Esophagus muscularis mucosa (tissue), 4 donors: ENCODE data around the gene SPTB. TPM values are rescaled to one million over a fixed set of nuclear protein-coding genes. Genes with fewer than 3 reads are reported as not detected.

ENCODE experiments used
- DNase-seq: peaks from one replicate; pipeline ENCODE4 v3.0.0-alpha.2; 2017; ENCODE audit errors: extremely low spot score
- H3K27ac ChIP-seq, 4 donors: fragments of 200-600 bp; sonication (generic); replicated peaks in 1 of 4; 1 replicate in 3 of 4; 2 replicates in 1 of 4; pipeline ENCODE4 v1.5.1; 2016 to 2019; ENCODE audit warnings: mild to moderate bottlenecking in 1 of 4
- H3K27me3 ChIP-seq, 4 donors: fragments of 200-600 bp; sonication (generic); one replicate each; pipeline versions ENCODE4 v1.5.1 to v1.6.0; 2016 to 2019
- H3K36me3 ChIP-seq, 4 donors: fragments of 200-600 bp; sonication (generic); one replicate each; pipeline ENCODE4 v1.5.1; 2016 to 2019
- H3K4me1 ChIP-seq, 4 donors: fragments of 200-600 bp; sonication (generic); one replicate each; pipeline ENCODE4 v1.5.1; 2016 to 2019
- H3K4me3 ChIP-seq, 4 donors: fragments of 200-600 bp; sonication (generic); 1 replicate in 2 of 4; 2 replicates in 2 of 4; pipeline ENCODE4 v1.5.1; 2016 to 2019; ENCODE audit warnings: mild to moderate bottlenecking in 4 of 4, moderate library complexity in 1 of 4
- H3K9me3 ChIP-seq, 4 donors: fragments of 200-600 bp; sonication (generic); 1 replicate in 3 of 4; 2 replicates in 1 of 4; pipeline ENCODE4 v1.5.1; 2016 to 2019
- CTCF ChIP-seq, 3 experiments: fragments of 200-600 bp in 2 of 3; fragments of 450-650 bp in 1 of 3; sonication (generic) in 2 of 3; IDR thresholded peaks; one replicate each; pipeline ENCODE4 v1.5.1; 2017 to 2019; ENCODE audit warnings: antibody characterized with exemption in 3 of 3, mild to moderate bottlenecking in 2 of 3, moderate library complexity in 1 of 3
- EP300 ChIP-seq: sonication (generic); formaldehyde crosslinking; IDR thresholded peaks from one replicate; pipeline ENCODE4 v1.6.1; 2017; ENCODE audit warnings: antibody characterized with exemption
- POLR2A ChIP-seq: fragments of 450-650 bp; IDR thresholded peaks from one replicate; pipeline ENCODE4 v1.6.1; 2017; ENCODE audit warnings: antibody characterized with exemption, moderate library complexity, mild to moderate bottlenecking, low read depth
- POLR2AphosphoS5 ChIP-seq, 2 donors: sonication (generic); formaldehyde crosslinking; IDR thresholded peaks; one replicate each; pipeline ENCODE4 v1.6.1; 2017; ENCODE audit warnings: antibody characterized with exemption in 2 of 2
- WGBS: methylation state at CpG from one replicate; pipeline ENCODE4 v1.1.5; 2018; 5-methylcytosine and 5-hydroxymethylcytosine counted together
- intact Hi-C: fragments of 100-400 bp; cut with DNase I; formaldehyde crosslinking; loops from one replicate; pipeline ENCODE4 v1.15.1; 2023
- total RNA-seq, 4 donors: library from RNA; depleted of rRNA; stranded (reverse); fragments of >200 nt; gene quantifications; one replicate each; pipeline versions ENCODE4 v1.1.0 to v1.2.1, GENCODE V29; 2016

Gene SPTB
- total RNA-seq, 4 donors from 2014 or later = 0.83 to 2.5 (median 1.8) TPM

GRCh38 chr14:64769096-64770020 is 110.3 kb downstream of the SPTB start:
- Histone ChIP-seq H3K4me1 (peaks cover 4 to 9% (median 7%) of the 10 kb centered on the region in 4 donors), H3K27me3 (no peaks in the 10 kb centered on the region), H3K9me3 (no peaks in the 10 kb centered on the region), H3K27ac (no peak overlapping the region), H3K4me3 (no peak overlapping the region), H3K36me3 (peaks cover 0 to 84% (median 0%) of the 10 kb centered on the region in 4 donors)
- no peak for DNase-seq
- no peak for TF ChIP-seq CTCF (IDR thresholded peaks at IDR 0.05)
- no peak for TF ChIP-seq POLR2A
- no peak for TF ChIP-seq POLR2AphosphoS5 (IDR thresholded peaks at IDR 0.05)
- TF ChIP-seq EP300 = no peak
- 90% methylated on average over 16 of the region's 17 CpGs for WGBS
- intact Hi-C loops = loop anchor here (10.0 kb wide), 1 partner anchor 235 kb away; no protein-coding TSS in a partner anchor

GRCh38 chr14:64768401-64769095 is 111.2 kb downstream of the SPTB start:
- Histone ChIP-seq H3K9me3 (no peaks in the 10 kb centered on the region), H3K4me1 (peaks cover 4 to 17% (median 15%) of the 10 kb centered on the region in 4 donors), H3K4me3 (no peak overlapping the region), H3K27ac (no peak overlapping the region), H3K27me3 (no peaks in the 10 kb centered on the region), H3K36me3 (peaks cover 0 to 77% (median 0%) of the 10 kb centered on the region in 4 donors)
- intact Hi-C loops = loop anchor here (10.0 kb wide), 1 partner anchor 234 kb away; no protein-coding TSS in a partner anchor
- 76% methylated on average over 8 of the region's 13 CpGs for WGBS
- no peak for DNase-seq
- TF ChIP-seq EP300 (no peak), CTCF (IDR thresholded peaks at IDR 0.05) (no peak), POLR2AphosphoS5 (IDR thresholded peaks at IDR 0.05) (no peak), POLR2A (no peak)

GRCh38 chr14:64767215-64767964 is 112.3 kb downstream of the SPTB start:
- Histone ChIP-seq H3K9me3 (no peaks in the 10 kb centered on the region), H3K4me1 (peaks cover 11 to 25% (median 23%) of the 10 kb centered on the region in 4 donors), H3K36me3 (peaks cover 0 to 66% (median 0%) of the 10 kb centered on the region in 4 donors), H3K27ac (no peak overlapping the region), H3K4me3 (no peak overlapping the region), H3K27me3 (no peaks in the 10 kb centered on the region)
- no peak for DNase-seq
- 79% methylated on average over 10 of the region's 15 CpGs for WGBS
- intact Hi-C loops = loop anchor here (10.0 kb wide), 1 partner anchor 233 kb away; no protein-coding TSS in a partner anchor
- TF ChIP-seq POLR2AphosphoS5 (IDR thresholded peaks at IDR 0.05) (no peak), CTCF (IDR thresholded peaks at IDR 0.05) (no peak), EP300 (no peak), POLR2A (no peak)

- intact Hi-C loops = loop anchor here (10.0 kb wide), 1 partner anchor 232 kb away; no protein-coding TSS in a partner anchor
- peaks cover 0 to 58% (median 0%) of the 10 kb centered on the region in 4 donors for H3K36me3 ChIP-seq
- H3K4me1 ChIP-seq = peaks cover 19 to 33% (median 31%) of the 10 kb centered on the region in 4 donors
- 85% methylated on average over 25 of the region's 25 CpGs for WGBS
- no peak for DNase-seq
- H3K9me3 ChIP-seq = no peaks in the 10 kb centered on the region
- TF ChIP-seq EP300 (no peak), POLR2A (no peak), POLR2AphosphoS5 (IDR thresholded peaks at IDR 0.05) (no peak), CTCF (IDR thresholded peaks at IDR 0.05) (no peak)
- H3K27me3 ChIP-seq = no peaks in the 10 kb centered on the region
- no peak overlapping the region for H3K4me3 ChIP-seq
- no peak overlapping the region for H3K27ac ChIP-seq
These were observed 113.1 kb downstream of the SPTB start for GRCh38 chr14:64766430-64767151.
